Liver (tissue), 9 donors: ENCODE results near the gene KRT83. TPM values are rescaled to one million over a fixed set of nuclear protein-coding genes. Genes with fewer than 3 reads are reported as not detected.

Experiments
- DNase-seq: peaks from one replicate; pipeline ENCODE4 v3.0.0-alpha.2; 2017; ENCODE audit warnings: low spot score
- H3K27ac ChIP-seq, 2 donors: one replicate each; pipeline ENCODE4 v1.7.0; 2013; ENCODE audit warnings: inconsistent platforms in 2 of 2, low read length in 2 of 2, control low read depth in 1 of 2, low read depth in 1 of 2, mild to moderate bottlenecking in 1 of 2
- H3K27me3 ChIP-seq, 4 donors: one replicate each; pipeline versions ENCODE4 v1.6.1 to v1.7.0; 2013; ENCODE audit warnings: low read length in 3 of 4, inconsistent platforms in 1 of 4, mild to moderate bottlenecking in 1 of 4, moderate library complexity in 1 of 4; ENCODE audit not compliant: control insufficient read depth in 4 of 4, insufficient read depth in 4 of 4
- H3K36me3 ChIP-seq, 4 donors: one replicate each; pipeline versions ENCODE4 v1.6.1 to v1.7.0; 2013; ENCODE audit warnings: low read length in 3 of 4, mild to moderate bottlenecking in 3 of 4, low read depth in 1 of 4, moderate library complexity in 1 of 4; ENCODE audit not compliant: control insufficient read depth in 4 of 4, insufficient read depth in 3 of 4
- H3K4me1 ChIP-seq, 4 donors: one replicate each; pipeline versions ENCODE4 v1.6.1 to v1.7.0; 2013; ENCODE audit warnings: low read length in 3 of 4, mild to moderate bottlenecking in 3 of 4, moderate library complexity in 1 of 4; ENCODE audit not compliant: control insufficient read depth in 4 of 4, insufficient read depth in 4 of 4
- H3K4me3 ChIP-seq, 3 donors: one replicate each; pipeline versions ENCODE4 v1.6.1 to v1.7.0; 2013; ENCODE audit warnings: low read length in 3 of 3, control low read depth in 1 of 3, low read depth in 1 of 3, mild to moderate bottlenecking in 1 of 3
- H3K9ac ChIP-seq, 2 donors: one replicate each; pipeline ENCODE4 v1.7.0; 2013; ENCODE audit warnings: low read length in 2 of 2, mild to moderate bottlenecking in 2 of 2, moderate library complexity in 2 of 2, control low read depth in 1 of 2, low read depth in 1 of 2
- H3K9me3 ChIP-seq, 4 donors: one replicate each; pipeline versions ENCODE4 v1.6.1 to v1.7.0; 2013; ENCODE audit warnings: low read length in 3 of 4; ENCODE audit not compliant: control insufficient read depth in 4 of 4
- FOXA1 ChIP-seq: IDR thresholded peaks from 2 replicates; pipeline ENCODE4 v1.6.1; 2016; ENCODE audit warnings: antibody characterized with exemption
- GABPA ChIP-seq, 2 donors: IDR thresholded peaks in 1 of 2; conservative IDR thresholded peaks in 1 of 2; 2 replicates each; pipeline ENCODE4 v1.6.1; 2016; ENCODE audit warnings: antibody characterized with exemption in 2 of 2, mild to moderate bottlenecking in 1 of 2, moderate library complexity in 1 of 2
- HNF4A ChIP-seq, 2 donors: conservative IDR thresholded peaks; 2 replicates each; pipeline ENCODE4 v1.6.1; 2016; ENCODE audit warnings: antibody characterized with exemption in 2 of 2, mild to moderate bottlenecking in 2 of 2
- JUND ChIP-seq, 2 donors: IDR thresholded peaks; 2 replicates each; pipeline ENCODE4 v1.6.1; 2016; ENCODE audit warnings: antibody characterized with exemption in 2 of 2
- NR2F2 ChIP-seq: IDR thresholded peaks from 2 replicates; pipeline ENCODE4 v1.6.1; 2016; ENCODE audit warnings: antibody characterized with exemption
- RAD21 ChIP-seq, 2 donors: IDR thresholded peaks; 2 replicates each; pipeline ENCODE4 v1.6.1; 2016; ENCODE audit warnings: antibody characterized with exemption in 2 of 2, mild to moderate bottlenecking in 2 of 2
- REST ChIP-seq: IDR thresholded peaks from 2 replicates; pipeline ENCODE4 v1.6.1; 2016; ENCODE audit warnings: antibody characterized with exemption, mild to moderate bottlenecking
- TAF1 ChIP-seq: conservative IDR thresholded peaks from 2 replicates; pipeline ENCODE4 v1.6.1; 2016; ENCODE audit warnings: antibody characterized with exemption, mild to moderate bottlenecking
- YY1 ChIP-seq: IDR thresholded peaks from 2 replicates; pipeline ENCODE4 v1.6.1; 2016; ENCODE audit warnings: antibody characterized with exemption, mild to moderate bottlenecking
- WGBS: extraction: QIAGEN DNeasy Blood & Tissue Kit; methylation state at CpG from one replicate; pipeline ENCODE4 v1.1.7; 2013; 5-methylcytosine and 5-hydroxymethylcytosine counted together
- polyA plus RNA-seq, 2 donors: library from polyadenylated mRNA; stranded (reverse) in 1 of 2; unstranded in 1 of 2; fragments of 200-250 nt in 1 of 2; fragments of >200 nt in 1 of 2; fragmentation: Nextera tagmentation in 1 of 2; extraction: Ambion mirVana in 1 of 2; gene quantifications; one replicate each; pipeline versions ENCODE4 v1.2.1 to v1.2.3, GENCODE V29; 2013 to 2015
- total RNA-seq, 2 donors: library from RNA; depleted of rRNA; stranded (reverse); fragments of >200 nt; gene quantifications; one replicate each; pipeline ENCODE4 v1.2.3, GENCODE V29; 2014
- TF ChIP-seq, protein P1 (sequence below): fragments of 150-350 bp; IDR thresholded peaks from 2 replicates; pipeline ENCODE4 v1.5.1; 2017; ENCODE audit warnings: improper control_type of control experiment, low read depth, low read length; ENCODE audit not compliant: missing input control
- TF ChIP-seq, protein P2 (sequence below): IDR thresholded peaks from 2 replicates; pipeline ENCODE4 v1.6.1; 2016; ENCODE audit warnings: antibody characterized with exemption
- TF ChIP-seq, protein P3 (sequence below): IDR thresholded peaks from 2 replicates; pipeline ENCODE4 v1.6.1; 2016; ENCODE audit warnings: antibody characterized with exemption
- donor health status: healthy.
- donor health status: healthy.
- donor health status: healthy.
- donor health status: healthy.
- donor health status: healthy.

The KRT83 gene
- total and polyA plus RNA-seq, 4 donors, result not detected

DNA sequence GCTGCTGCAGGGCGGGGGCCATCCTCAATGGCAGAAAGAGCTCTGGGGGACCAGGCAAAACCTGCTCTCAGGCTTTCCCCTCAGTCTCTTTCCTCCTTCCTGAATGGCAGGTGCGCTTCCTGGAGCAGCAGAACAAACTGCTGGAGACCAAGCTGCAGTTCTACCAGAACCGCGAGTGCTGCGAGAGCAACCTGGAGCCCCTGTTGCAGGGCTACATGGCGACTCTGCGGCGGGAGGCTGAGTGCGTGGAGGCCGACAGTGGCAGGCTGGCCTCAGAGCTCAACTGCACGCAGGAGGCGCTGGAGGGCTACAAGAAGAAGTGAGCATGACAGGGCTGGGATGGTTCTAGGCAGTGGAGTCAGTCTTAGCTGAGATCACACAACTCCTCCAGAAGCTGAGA is 22.9 kb upstream of the KRT83 start:
- TF ChIP-seq HNF4A (conservative IDR thresholded peaks at IDR 0.05), result no peak
- no peak for TF ChIP-seq GABPA (IDR thresholded peaks at IDR 0.05 in 1 of 2, conservative IDR thresholded peaks at IDR 0.05 in 1 of 2)
- no peak for TF ChIP-seq JUND (IDR thresholded peaks at IDR 0.05)
- H3K27ac ChIP-seq, result no peak overlapping the region
- peaks cover 0 to 7% (median 0%) of the 10 kb centered on the region in 4 donors for H3K9me3 ChIP-seq
- peaks cover 3 to 6% (median 4%) of the 10 kb centered on the region in 4 donors for H3K4me1 ChIP-seq
- WGBS, result 94% methylated on average over 12 of the region's 12 CpGs
- H3K27me3 ChIP-seq, result no peaks in the 10 kb centered on the region
- DNase-seq, result no peak
- no peak overlapping the region for H3K4me3 ChIP-seq
- no peak overlapping the region for H3K9ac ChIP-seq
- H3K36me3 ChIP-seq, result no peaks in the 10 kb centered on the region

- H3K27ac ChIP-seq, result no peak overlapping the region
- DNase-seq, result no peak
- peaks cover 3 to 6% (median 4%) of the 10 kb centered on the region in 4 donors for H3K4me1 ChIP-seq
- H3K9ac ChIP-seq, result no peak overlapping the region
- H3K4me3 ChIP-seq, result no peak overlapping the region
- TF ChIP-seq, protein P1, sequence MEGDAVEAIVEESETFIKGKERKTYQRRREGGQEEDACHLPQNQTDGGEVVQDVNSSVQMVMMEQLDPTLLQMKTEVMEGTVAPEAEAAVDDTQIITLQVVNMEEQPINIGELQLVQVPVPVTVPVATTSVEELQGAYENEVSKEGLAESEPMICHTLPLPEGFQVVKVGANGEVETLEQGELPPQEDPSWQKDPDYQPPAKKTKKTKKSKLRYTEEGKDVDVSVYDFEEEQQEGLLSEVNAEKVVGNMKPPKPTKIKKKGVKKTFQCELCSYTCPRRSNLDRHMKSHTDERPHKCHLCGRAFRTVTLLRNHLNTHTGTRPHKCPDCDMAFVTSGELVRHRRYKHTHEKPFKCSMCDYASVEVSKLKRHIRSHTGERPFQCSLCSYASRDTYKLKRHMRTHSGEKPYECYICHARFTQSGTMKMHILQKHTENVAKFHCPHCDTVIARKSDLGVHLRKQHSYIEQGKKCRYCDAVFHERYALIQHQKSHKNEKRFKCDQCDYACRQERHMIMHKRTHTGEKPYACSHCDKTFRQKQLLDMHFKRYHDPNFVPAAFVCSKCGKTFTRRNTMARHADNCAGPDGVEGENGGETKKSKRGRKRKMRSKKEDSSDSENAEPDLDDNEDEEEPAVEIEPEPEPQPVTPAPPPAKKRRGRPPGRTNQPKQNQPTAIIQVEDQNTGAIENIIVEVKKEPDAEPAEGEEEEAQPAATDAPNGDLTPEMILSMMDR, result no peak
- TF ChIP-seq RAD21 (IDR thresholded peaks at IDR 0.05) (no peak), GABPA (IDR thresholded peaks at IDR 0.05 in 1 of 2, conservative IDR thresholded peaks at IDR 0.05 in 1 of 2) (no peak), NR2F2 (no peak), FOXA1 (no peak), YY1 (no peak), TAF1 (no peak), REST (no peak)
- TF ChIP-seq, protein P2, sequence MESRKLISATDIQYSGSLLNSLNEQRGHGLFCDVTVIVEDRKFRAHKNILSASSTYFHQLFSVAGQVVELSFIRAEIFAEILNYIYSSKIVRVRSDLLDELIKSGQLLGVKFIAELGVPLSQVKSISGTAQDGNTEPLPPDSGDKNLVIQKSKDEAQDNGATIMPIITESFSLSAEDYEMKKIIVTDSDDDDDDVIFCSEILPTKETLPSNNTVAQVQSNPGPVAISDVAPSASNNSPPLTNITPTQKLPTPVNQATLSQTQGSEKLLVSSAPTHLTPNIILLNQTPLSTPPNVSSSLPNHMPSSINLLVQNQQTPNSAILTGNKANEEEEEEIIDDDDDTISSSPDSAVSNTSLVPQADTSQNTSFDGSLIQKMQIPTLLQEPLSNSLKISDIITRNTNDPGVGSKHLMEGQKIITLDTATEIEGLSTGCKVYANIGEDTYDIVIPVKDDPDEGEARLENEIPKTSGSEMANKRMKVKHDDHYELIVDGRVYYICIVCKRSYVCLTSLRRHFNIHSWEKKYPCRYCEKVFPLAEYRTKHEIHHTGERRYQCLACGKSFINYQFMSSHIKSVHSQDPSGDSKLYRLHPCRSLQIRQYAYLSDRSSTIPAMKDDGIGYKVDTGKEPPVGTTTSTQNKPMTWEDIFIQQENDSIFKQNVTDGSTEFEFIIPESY, result no peak
- TF ChIP-seq, protein P3, sequence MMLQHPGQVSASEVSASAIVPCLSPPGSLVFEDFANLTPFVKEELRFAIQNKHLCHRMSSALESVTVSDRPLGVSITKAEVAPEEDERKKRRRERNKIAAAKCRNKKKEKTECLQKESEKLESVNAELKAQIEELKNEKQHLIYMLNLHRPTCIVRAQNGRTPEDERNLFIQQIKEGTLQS, result no peak
- no peaks in the 10 kb centered on the region for H3K27me3 ChIP-seq
- H3K9me3 ChIP-seq, result peaks cover 0 to 7% (median 0%) of the 10 kb centered on the region in 4 donors
- H3K36me3 ChIP-seq, result no peaks in the 10 kb centered on the region
- WGBS, result 98% methylated on average over 2 of the region's 2 CpGs
Measured at GRCh38 chr12:52343550-52343949, 22.4 kb upstream of the KRT83 start.
